GM12873 (cell line): ENCODE measurements around the gene IPPK.

Source experiments
- TF ChIP-seq, protein P1 (sequence below): IDR thresholded peaks from 2 replicates; pipeline ENCODE4 v1.5.1; 2012; ENCODE audit warnings: low read depth, mild to moderate bottlenecking, moderate library complexity, low read length, control low read depth; ENCODE audit not compliant: insufficient read depth; ENCODE audit errors: missing control alignments

Gene IPPK

DNA sequence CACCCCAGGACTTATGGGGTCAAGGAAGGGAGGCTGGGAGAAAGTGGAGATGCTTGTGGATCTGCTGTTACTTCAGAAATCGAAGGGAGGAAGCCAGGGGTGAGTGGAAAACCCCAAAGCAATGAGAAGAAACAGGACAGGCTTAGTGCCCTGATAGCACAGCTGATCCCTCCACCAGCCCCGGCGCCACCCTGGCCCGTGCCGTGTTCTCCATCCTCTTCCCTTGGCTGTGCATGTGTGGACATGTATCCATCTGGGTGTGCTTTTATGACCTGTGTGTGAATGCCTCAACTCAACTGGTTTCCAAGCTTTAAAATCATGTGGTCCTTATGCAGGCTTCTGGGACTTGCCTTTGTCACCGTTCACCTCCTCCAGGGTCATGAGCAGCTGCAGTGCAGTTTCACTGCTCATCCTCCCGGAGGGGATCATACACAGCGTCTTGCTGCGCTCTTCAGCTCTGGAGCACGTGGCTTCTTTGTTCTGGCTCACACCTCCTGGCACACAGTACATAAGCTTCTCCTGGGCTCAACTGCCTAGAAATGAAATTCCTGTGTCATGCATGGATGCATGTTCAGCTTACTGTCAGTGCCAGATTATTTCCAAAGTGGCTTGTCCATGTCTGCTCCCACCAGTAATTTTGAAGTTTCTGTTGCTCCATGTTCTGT lies 58.2 kb downstream of the IPPK start:
- TF ChIP-seq, protein P1, sequence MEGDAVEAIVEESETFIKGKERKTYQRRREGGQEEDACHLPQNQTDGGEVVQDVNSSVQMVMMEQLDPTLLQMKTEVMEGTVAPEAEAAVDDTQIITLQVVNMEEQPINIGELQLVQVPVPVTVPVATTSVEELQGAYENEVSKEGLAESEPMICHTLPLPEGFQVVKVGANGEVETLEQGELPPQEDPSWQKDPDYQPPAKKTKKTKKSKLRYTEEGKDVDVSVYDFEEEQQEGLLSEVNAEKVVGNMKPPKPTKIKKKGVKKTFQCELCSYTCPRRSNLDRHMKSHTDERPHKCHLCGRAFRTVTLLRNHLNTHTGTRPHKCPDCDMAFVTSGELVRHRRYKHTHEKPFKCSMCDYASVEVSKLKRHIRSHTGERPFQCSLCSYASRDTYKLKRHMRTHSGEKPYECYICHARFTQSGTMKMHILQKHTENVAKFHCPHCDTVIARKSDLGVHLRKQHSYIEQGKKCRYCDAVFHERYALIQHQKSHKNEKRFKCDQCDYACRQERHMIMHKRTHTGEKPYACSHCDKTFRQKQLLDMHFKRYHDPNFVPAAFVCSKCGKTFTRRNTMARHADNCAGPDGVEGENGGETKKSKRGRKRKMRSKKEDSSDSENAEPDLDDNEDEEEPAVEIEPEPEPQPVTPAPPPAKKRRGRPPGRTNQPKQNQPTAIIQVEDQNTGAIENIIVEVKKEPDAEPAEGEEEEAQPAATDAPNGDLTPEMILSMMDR = no peak

DNA sequence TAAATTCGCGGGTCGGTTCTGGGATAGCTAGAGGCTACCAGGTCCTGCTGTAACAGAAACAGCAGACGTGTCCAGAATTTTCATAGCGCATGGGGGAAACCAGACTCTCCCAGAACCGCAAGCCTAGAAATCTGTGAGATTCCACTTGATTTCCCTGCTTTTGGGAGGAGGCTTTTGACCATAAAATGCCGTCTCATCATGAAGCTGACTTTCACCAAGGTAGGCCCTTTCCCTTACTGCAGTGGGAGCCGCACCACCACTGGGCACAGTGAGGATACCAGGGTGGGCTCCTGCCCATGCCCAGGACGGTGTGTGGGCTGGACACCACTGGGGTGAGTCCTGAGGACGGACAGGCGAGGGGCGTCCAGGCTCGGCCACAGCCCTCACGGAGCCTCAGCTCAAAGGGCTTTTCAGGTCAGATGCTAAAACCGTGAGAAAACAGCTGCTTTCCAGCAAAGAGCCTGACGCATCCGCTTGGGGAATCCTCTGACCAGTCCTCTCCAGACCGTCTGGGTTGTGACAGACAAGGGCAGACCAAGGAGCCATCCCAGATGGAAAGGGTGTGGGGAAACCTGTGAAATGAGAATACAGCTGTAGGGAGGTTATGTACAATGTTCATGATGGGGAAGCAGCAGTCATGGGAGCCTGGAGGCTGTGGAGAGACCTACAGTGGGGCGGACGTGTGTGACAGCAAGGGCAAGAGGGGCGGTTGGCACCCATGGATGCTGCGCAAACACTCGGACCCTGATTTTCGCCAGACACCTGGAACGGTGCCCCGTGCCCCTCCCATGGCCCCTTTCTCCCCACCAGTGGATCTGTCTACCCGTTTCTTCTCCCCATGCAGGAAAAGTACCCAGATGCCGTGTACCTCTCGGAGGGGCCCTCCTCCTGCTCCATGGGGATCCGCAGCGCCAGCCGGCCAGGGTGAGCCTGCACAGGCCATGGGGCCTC lies 59.2 kb downstream of the IPPK start:
- TF ChIP-seq, protein P1 = no peak

DNA sequence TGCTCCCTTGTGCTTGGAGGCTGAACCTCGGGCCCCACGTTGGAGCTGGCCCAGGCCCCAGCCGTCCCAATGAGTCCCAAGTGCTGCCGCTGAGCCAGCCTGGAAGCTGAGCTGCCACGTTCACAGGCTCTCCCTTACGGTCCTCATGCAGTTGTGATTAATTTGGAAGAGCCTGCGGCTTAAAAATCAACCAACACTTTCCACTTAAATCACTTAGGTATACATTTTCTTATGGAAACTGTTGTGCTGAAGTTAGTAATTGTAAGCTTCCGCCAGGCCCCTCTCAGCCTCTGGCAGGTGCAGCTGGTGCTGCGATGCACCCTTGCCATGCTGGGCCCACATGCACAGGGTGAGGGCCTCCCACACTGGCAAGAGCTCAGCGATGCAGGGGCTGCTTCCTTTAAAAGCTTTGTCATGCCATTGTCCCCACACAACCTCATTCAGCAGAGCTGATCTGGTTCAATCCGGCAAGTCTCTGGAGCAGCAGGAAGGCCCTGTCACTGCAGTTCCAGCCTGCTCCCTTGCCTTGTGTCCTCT lies 61.0 kb downstream of the IPPK start:
- TF ChIP-seq, protein P1 = no peak

DNA sequence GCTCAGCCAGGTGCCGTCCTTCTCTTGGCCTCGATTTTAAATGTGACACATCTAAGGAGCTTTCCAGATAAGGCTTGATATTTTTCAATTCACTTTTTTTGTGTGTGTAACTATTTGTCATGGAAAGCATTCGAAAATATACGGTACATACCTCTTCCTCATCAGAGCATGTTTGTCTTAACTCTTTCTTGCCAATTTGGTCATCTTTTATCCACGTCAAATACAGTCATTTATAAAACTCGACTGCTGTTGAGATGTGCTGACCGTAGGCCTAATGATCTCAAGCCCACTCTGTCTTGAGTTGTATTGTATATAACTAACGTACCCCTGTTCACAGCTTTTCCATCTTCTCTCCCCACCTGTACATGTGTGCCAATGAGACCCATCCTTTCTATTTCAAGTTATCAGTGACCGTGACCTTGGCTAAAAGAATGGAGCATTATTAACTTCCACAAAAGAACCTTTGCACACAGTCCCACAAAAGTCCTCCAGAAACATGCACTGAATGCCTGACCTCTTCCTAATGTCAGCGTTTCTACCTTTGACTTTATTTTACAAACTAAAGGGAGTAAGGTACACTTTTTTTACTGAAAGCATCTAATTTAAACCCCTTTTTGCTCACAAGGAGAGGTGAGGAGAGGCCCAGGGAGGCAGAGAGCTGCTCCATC lies 61.6 kb downstream of the IPPK start:
- TF ChIP-seq, protein P1 = no peak

DNA sequence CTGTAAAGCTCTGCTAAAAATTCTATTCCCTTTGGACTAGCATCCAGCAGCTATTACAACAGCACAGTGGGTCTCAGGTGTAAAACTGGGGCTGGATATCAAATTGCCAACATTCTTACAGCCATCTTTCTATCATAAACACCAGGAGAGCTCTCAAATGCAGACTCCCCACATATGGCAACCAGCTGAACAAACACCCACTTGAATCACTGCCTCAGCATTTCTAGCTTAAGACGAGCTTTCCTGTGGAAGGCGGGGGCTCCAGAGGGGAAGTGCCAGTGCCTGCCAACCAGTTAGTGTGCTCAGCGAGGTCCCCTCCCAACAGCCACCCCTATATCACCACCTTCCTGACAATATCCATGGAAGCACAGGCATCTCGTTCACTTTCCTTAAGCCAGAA lies 62.2 kb downstream of the IPPK start:
- TF ChIP-seq, protein P1 = no peak

DNA sequence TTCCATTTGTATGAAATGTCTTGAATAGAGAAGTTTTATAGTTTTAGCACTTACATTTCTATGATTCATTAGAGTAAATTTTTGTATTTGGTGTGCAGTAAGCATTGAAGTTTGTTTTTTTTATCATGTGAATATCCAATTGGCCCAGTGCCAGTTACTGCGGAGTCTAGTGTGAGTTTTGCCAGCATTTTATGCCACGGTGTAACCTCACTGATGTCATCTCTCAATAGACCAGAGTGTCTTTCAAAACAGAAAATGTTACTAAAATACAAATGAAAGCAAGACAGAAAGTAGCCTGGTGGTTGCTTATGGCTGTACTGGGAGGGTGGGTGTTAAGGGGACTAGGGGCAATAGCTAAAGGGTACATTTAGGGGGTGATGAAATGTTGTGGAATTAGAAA lies 62.8 kb downstream of the IPPK start:
- TF ChIP-seq, protein P1 = no peak
